GM10847 (cell line): Measurements from ENCODE around the gene LAMA5.

Experiments used
- POLR2A ChIP-seq: IDR thresholded peaks from 2 replicates; pipeline ENCODE4 v1.6.1; 2011; ENCODE audit not compliant: insufficient read length; ENCODE audit errors: extremely low read depth

The LAMA5 gene

DNA sequence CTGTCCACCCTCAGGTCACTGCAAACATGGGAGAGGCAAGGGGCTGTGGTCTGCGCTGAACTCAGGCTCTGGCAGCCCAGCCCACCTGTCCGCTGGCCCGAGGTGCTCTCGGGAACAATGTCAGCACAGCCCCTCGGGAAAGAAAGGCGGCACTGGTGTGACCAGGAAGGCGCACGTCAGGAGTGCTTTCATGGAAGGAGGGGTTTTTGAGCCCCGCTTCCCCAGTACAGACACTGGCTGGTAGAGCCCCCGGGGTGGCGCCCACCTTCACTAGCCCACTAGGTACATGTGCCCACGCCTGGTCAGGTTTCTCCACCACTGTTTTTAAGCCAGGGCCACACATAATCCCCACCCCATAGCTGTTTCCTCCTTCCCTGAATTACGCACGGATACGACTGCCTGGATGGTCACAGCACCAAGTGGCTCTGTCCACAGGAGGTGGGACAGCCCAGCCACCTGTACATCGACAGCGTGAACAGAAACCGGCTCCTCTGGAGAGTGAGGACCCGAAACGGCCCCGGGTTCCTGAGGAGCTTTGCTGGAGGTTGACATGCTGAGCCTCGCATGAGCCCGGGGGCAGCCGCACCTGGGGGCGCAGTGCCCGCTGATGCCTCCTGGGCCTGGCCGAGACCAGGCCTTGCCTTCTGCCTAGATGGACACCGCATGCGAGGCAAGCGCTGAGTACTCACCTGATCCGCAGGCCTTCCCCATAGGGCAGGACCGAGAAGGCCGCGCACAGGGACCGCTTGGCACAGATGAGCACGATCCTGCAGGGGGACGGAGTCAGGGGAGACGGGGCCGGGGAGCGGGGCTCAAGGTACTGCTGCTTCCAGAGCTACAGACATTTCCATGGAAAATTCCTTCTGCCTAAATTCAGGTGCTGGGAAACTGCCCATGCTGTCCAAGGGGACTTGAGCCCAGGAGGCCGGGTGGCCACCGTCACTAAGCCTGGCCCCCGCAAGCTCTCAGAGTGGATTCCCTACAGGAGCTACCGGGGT, 27.4 kb upstream of the LAMA5 start:
- no peak for TF ChIP-seq POLR2A

DNA sequence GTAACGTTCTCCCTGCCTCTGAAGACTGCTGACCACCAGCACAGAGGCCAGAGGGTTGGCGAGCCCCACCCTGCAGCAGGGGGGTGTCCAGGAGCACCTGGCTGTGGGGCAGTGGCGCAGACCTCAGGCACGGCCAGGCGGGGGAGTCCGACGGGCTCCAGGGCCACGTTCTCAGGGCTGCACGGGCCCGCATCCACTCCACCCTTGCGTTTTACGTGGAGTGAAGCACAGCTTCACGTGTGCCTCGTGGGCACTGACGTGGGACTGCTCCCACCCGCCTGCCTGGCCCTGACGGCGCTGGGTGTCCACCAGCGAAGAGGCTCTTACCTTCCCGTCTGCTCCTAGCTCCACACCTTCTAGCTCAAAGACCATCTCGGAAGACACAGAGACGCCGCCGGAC, 26.7 kb upstream of the LAMA5 start:
- TF ChIP-seq POLR2A: no peak

DNA sequence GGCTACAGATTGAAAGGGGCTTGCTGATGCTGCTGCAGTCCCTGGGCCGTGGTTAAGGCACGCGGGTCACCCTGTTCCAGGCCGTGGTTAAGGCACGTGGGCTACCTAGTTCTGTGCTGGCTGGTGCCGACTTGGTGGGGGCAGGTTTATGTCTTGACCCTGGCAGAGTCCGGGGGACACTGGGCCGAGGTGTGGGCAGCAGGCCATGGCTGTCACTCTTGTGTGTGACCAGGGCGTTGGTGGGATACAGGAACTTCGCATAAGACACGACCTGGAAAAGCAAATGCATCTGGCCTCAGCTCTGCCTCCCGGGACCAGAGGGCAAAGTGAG, 26.2 kb upstream of the LAMA5 start:
- TF ChIP-seq POLR2A: no peak

DNA sequence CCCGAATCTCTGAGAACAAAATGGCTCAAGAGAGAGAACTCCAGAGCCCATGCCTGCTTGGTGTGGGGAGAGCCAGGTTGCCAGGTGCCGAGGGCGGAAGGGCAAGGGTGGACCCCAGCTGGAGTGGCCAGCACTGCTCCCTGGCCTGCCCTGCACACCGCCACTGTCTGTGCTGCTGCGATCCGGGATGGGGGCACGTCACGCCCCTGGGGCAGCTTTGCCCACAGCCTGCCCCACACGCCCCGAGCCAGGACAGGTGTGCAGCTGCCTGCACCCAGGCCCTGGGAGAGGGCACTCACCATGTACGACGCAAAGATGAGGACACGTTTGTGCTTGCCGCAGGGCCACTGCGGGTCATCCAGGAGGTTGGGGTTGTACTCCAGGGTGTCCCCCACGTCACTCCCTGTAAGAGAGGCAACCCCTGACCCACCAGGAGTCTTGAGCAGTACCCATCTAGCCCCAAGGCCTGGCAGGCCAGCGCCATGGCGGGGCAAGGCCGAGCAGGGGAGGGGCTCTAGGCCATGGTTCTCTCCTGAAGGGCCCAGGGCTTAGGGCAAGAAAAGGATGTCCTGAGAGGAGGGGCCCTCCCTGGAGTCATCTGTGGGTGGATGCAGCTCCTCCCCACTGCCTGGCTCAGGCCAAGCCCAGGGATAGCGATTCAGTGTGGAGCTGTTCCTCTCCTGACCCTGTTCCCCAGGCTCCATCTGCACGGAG, 25.7 kb upstream of the LAMA5 start:
- TF ChIP-seq POLR2A: no peak

DNA sequence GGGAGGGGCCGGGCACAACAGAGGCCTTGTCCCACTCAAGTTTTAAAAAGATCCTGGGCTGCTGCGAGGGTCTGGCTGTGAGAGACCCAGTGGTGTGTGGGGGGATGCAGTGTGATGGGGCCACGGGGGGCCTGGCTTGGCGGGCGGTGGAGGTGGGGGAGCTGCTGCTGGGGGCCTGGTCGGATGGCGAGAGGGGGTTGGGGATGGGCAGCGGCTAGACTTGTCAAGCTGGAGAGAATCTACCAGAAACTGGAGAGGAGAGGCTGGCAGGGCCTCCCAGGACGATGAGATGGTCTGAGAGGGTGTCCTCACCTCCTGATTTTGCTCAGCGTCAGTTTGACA, 24.9 kb upstream of the LAMA5 start:
- no peak for TF ChIP-seq POLR2A

DNA sequence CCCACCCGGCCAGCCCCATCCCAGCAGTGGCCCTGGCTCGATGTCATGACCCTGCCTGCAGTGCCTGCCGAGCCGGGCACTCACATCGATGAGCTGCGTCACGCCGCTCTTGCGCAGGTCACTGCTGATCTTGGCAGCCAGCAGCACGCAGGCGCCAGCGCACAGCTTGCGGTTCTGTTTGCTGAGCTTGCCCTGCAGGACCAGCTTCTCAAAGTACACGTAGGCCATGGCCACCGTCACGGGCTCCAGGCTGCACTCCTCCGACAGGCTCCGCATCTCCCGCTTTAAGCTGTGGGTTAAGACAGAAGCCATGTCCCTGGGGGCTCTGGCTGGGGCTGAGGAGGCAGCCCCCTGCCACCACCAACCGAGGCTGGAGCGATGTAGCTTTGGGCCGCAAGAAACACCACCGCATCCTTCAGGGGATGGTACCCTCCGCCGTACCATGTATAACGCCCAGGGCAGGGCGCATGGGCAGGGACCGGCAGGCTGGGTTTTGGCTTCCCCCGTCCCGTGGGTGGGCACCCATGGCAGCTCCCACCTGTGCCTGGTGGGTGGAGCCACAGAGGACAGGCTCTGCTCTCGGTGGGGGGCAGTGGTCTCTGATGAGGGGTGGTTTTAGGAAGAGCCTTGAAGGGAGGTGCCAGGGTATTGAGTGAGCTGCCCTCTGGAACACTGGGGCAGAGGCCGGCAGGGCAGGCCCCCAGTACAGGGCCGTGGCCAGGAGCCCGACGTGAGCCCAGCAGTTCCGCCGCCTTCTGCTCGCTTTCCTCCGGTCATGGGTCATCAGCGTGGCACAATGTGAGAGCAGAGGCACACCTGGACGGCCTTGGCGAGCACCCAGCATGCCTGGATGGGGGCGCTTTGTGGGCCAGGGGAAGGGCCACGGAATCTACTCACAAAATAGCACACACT, 24.3 kb upstream of the LAMA5 start:
- no peak for TF ChIP-seq POLR2A

DNA sequence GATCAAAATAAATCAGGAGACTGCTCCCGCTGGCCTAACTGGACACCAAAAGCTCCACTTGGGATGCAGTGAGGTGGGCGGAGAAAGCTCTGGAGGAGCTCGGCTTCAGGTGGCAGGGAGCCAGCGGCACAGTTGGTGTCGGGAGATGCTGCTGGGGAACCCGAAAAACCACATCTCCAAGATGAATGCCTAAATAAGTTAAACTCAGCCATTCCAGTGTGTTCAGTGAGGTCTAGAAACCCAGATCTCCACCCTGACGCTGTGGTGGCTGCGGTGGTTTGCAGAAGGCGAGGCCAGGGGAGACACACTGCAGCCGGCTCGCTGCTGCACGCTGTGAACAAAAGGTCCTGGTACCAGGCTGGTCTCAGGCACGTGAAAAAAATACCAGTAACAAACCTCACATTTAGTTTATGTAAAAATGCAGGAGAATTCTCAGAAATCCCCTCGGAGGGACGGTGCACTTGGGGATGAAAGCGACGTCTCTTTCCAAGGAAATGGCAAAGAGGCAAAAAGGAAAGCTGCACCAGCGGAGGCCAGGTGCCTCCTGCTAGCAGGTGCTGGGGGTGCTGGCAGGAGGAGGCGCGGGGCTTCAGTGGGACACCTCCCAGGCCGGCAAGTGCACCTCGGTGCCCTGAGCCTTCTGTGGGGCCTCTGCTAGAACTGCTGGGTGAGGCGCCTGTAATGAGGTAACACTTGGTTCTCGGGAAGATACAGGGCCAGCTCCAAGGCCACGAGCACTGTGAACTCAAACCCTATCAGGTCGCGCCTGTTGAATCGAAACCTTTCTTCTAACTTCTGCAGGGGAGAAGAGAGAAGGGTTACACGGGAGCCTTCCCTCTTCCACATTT, 23.4 kb upstream of the LAMA5 start:
- no peak for TF ChIP-seq POLR2A

DNA sequence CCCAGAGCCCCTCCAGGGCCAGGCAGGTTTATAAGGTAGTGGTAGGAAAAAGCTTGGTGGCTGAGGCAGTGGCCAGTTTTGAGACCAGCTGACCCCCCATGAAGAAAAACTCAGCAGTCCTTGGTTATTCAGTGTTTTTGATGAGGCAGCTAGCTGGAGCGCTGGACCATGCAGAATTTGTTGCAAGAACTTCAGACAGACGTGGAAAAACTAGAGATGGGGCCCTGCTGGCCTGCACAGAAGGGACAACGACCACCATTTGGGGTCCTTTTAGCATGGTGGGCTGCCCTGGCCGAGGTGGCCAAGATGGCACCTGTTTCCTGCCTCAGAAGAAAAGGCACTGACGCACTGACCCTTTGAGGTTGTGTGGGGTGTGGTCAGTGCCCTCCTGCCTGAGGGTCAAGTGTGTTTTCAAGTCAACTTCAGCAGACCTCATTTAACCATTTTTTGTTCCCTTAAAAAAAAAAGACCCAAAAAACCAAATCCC, 22.5 kb upstream of the LAMA5 start:
- TF ChIP-seq POLR2A: no peak

DNA sequence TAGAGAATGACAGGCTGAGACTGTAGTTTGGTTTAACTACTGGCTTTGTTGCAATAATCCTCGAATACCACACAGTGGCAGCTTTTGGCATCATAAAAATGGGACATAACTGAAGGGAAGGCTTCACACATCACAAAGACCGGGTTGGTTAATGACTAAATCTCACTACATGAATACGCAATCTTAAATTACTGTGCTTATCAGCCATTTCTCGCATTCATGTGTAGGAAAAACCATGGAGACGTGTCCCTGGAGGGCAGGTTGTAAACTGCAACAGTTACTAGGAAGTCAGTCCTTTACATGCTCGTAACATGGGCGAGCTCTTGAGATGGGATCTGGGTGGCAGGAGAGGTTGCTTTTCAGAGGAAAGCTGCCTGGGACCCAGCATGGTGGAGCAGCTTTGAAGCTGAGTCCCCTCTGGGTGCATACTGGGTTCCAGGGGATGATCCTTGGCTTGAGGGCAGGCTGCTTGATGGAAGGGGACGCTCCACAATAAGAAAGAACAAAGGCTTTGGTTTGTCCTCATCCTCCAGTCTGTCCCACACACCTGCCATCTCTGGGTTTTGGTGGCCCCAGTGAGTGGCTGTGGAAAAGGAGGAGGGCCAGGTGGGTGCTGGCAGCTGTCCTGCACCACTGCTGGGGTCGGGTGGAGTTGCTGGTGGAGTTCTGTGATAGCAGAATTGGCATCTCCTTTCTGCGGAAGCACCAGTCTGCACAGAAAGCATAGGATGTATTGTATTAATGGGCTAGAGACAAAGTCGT, 21.9 kb upstream of the LAMA5 start:
- no peak for TF ChIP-seq POLR2A

DNA sequence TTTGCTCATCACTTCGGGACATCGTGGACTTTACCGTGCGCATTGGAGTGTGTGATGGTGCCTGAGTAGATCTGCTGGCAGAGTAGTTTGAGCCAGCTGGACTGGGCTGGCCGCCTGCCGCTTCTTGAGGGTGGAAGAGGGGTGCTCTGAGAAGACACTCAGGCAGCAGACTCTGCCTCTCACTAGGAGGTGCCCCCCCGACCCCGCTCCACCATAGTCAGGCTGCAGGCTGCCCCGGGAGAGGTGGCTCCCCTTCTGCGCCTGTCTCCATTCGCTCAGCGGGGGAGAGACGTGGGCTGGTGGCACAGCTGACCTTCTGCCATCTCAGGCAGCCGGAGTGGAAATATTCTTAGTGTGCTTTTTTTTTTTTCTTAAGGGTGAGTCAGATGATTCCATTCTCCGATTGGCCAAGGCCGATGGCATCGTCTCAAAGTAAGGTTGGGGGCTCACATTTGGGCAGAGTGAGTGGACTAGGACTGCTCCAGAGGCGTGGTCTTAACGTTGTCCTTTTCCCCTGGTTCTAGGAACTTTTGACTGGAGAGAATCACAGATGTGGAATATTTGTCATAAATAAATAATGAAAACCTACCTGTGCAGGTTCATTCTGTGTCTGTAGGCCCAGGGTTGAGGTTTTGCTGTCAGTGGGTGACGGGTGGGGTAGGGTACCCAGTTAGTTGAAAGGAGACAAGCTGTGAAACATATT, 21.0 kb upstream of the LAMA5 start:
- TF ChIP-seq POLR2A: no peak

DNA sequence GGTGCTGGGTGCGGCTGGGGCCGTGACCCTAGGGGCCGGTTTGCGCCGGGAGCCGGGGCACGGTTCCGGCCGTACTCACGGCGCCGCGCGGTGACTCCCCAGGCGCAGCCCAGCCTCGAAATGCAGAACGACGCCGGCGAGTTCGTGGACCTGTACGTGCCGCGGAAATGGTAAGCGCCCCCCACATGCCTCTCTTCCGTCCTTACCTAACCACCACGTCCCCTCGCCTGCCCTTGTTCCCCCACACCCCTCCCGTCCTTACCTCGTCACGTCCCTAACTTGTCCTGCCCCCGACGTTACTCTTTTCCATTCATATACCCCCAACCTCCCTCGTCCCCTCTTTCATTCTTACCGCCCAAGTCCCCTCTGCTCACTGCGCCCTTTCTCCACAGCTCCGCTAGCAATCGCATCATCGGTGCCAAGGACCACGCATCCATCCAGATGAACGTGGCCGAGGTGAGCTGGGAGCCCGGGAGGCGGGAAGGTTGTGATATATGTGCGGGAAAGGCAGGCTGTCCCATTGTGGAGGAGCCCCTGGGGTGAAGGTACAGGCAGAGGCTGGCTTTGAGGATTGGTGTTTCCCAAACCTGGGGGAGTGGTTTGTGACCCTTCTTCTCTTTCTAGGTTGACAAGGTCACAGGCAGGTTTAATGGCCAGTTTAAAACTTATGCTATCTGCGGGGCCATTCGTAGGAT, 20.3 kb upstream of the LAMA5 start:
- TF ChIP-seq POLR2A: no peak

DNA sequence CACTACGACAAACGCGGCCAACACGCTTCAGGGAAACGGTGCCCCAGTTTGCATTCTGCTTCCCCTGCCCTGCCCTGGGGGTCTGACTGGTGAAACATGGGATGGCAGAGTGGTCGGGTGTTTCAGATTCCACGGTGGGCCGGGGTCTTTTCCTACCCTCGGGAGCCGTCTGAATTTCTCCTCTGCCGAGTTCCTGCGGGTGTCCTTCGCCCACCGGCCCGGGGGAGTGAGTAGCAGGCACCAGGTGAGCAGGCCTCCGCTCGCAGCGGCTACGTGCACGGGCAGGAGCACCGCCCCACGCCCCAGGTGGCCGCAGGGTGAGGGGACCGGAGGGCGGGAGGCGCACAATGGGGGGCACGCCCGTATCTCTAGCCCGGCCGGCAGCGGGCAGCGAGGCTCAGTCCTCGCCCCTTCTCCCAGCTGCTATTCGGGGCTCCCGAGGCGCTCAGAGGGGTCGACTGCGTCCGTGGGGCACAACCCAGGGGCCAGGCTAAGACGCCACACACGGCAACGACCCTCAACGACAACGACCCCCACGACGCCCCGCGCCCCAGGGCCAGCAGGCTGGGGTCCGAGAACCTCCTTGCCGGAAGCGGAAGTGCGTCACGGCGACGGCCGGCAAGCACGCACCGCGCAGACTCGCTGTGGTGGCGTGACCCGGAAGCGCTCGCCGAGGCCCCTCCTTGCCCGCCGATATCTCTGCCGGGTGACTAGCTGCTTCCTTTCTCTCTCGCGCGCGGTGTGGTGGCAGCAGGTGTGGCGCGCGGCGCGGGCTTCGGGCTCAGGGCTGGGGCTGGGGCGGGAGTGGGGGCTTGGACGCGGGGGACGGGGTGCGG, 19.5 kb upstream of the LAMA5 start, which contains the start of gene RPS21:
Gene RPS21, plus strand, starts transcription at position 721 of the 836 bp plus-strand sequence. CDS start 236 bp downstream, outside the sequence.
- peak; percentile 92 for TF ChIP-seq POLR2A
